ENCODE results near the gene UQCR11. TPM values are rescaled to one million over a fixed set of nuclear protein-coding genes. Genes with fewer than 3 reads are reported as not detected.

The UQCR11 gene
- total RNA-seq, 2 donors from 2014 or later: 12.2 to 52.4 TPM

GRCh38 chr19:1622541-1622940 lies 17.3 kb upstream of the UQCR11 start:
- Histone ChIP-seq H3K27ac (no peak overlapping the region), H3K9me3 (no peaks in the 10 kb centered on the region), H3K4me1 (no peaks in the 10 kb centered on the region), H3K27me3 (no peaks in the 10 kb centered on the region), H3K4me3 (no peak overlapping the region), H3K36me3 (replicated peaks in 1 of 2; ENCODE audit: insufficient read depth in 1 of 2, low read depth in 2 of 2) (peaks cover 0 to 3% of the 10 kb centered on the region in 2 donors)
- intact Hi-C loops (cut with DNase I): no loop called here
- ATAC-seq: no peak
- TF ChIP-seq CTCF (IDR thresholded peaks at IDR 0.05) (no peak), POLR2A (IDR thresholded peaks at IDR 0.05) (no peak)
- WGBS, 2 donors: 87 to 95% methylated on average over 5 of the region's 5 CpGs
- no peak for DNase-seq

- no peak overlapping the region for H3K27ac ChIP-seq
- DNase-seq (no peak), ATAC-seq (no peak)
- no peak overlapping the region for H3K4me3 ChIP-seq
- 86 to 100% methylated on average over 2 to 8 of the region's 23 CpGs for WGBS, 2 donors
- no peaks in the 10 kb centered on the region for H3K9me3 ChIP-seq
- no peak for TF ChIP-seq CTCF (IDR thresholded peaks at IDR 0.05)
- no peak for TF ChIP-seq POLR2A (IDR thresholded peaks at IDR 0.05)
- no peaks in the 10 kb centered on the region for H3K4me1 ChIP-seq
- no peaks in the 10 kb centered on the region for H3K27me3 ChIP-seq
- peaks cover 0 to 3% of the 10 kb centered on the region in 2 donors for H3K36me3 ChIP-seq (replicated peaks in 1 of 2; ENCODE audit: insufficient read depth in 1 of 2, low read depth in 2 of 2)
- intact Hi-C loops (cut with DNase I): no loop called here
These were observed 16.7 kb upstream of the UQCR11 start for GRCh38 chr19:1622007-1622406.

GRCh38 chr19:1621574-1621973 lies 16.3 kb upstream of the UQCR11 start:
- Histone ChIP-seq H3K27me3 (no peaks in the 10 kb centered on the region), H3K4me1 (no peaks in the 10 kb centered on the region), H3K4me3 (no peak overlapping the region), H3K36me3 (replicated peaks in 1 of 2; ENCODE audit: insufficient read depth in 1 of 2, low read depth in 2 of 2) (peaks cover 0 to 3% of the 10 kb centered on the region in 2 donors), H3K27ac (no peak overlapping the region), H3K9me3 (no peaks in the 10 kb centered on the region)
- intact Hi-C loops (cut with DNase I): no loop called here
- ATAC-seq: no peak
- no peak for TF ChIP-seq CTCF (IDR thresholded peaks at IDR 0.05)
- no peak for TF ChIP-seq POLR2A (IDR thresholded peaks at IDR 0.05)
- WGBS, 2 donors: 94 to 96% methylated on average over 14 to 15 of the region's 23 CpGs
- no peak for DNase-seq

- intact Hi-C loops (cut with DNase I): no loop called here
- H3K9me3 ChIP-seq: no peaks in the 10 kb centered on the region
- TF ChIP-seq POLR2A (IDR thresholded peaks at IDR 0.05) (no peak), CTCF (IDR thresholded peaks at IDR 0.05) (no peak)
- DNase-seq (no peak), ATAC-seq (no peak)
- H3K4me1 ChIP-seq: no peaks in the 10 kb centered on the region
- H3K4me3 ChIP-seq: no peak overlapping the region
- peaks cover 0 to 3% of the 10 kb centered on the region in 2 donors for H3K36me3 ChIP-seq (replicated peaks in 1 of 2; ENCODE audit: insufficient read depth in 1 of 2, low read depth in 2 of 2)
- no peak overlapping the region for H3K27ac ChIP-seq
- 87 to 95% methylated on average over 3 to 19 of the region's 19 CpGs for WGBS, 2 donors
- H3K27me3 ChIP-seq: no peaks in the 10 kb centered on the region
These were observed 15.8 kb upstream of the UQCR11 start for GRCh38 chr19:1621021-1621420.

GRCh38 chr19:1620502-1620901 lies 15.2 kb upstream of the UQCR11 start:
- no peaks in the 10 kb centered on the region for H3K9me3 ChIP-seq
- no peak for DNase-seq
- H3K27me3 ChIP-seq: no peaks in the 10 kb centered on the region
- no peaks in the 10 kb centered on the region for H3K4me1 ChIP-seq
- H3K4me3 ChIP-seq: no peak overlapping the region
- intact Hi-C loops (cut with DNase I): no loop called here
- H3K27ac ChIP-seq: no peak overlapping the region
- WGBS, 2 donors: 81 to 89% methylated on average over 7 to 9 of the region's 11 CpGs
- peaks cover 0 to 6% of the 10 kb centered on the region in 2 donors for H3K36me3 ChIP-seq (replicated peaks in 1 of 2; ENCODE audit: insufficient read depth in 1 of 2, low read depth in 2 of 2)
- ATAC-seq: no peak
- TF ChIP-seq POLR2A (IDR thresholded peaks at IDR 0.05) (no peak), CTCF (IDR thresholded peaks at IDR 0.05) (no peak)

Data from body of pancreas (tissue), 4 donors.